ENCODE data around the gene CD74. TPM values are rescaled to one million over a fixed set of nuclear protein-coding genes. Genes with fewer than 3 reads are reported as not detected.

CD74 gene
- total RNA-seq, 3 donors from 2014 or later: 382 to 393 (median 392) TPM

- TF ChIP-seq POLR2AphosphoS5 (IDR thresholded peaks at IDR 0.05): no peak
- no peak for TF ChIP-seq POLR2A (IDR thresholded peaks at IDR 0.05)
- TF ChIP-seq, protein P1, sequence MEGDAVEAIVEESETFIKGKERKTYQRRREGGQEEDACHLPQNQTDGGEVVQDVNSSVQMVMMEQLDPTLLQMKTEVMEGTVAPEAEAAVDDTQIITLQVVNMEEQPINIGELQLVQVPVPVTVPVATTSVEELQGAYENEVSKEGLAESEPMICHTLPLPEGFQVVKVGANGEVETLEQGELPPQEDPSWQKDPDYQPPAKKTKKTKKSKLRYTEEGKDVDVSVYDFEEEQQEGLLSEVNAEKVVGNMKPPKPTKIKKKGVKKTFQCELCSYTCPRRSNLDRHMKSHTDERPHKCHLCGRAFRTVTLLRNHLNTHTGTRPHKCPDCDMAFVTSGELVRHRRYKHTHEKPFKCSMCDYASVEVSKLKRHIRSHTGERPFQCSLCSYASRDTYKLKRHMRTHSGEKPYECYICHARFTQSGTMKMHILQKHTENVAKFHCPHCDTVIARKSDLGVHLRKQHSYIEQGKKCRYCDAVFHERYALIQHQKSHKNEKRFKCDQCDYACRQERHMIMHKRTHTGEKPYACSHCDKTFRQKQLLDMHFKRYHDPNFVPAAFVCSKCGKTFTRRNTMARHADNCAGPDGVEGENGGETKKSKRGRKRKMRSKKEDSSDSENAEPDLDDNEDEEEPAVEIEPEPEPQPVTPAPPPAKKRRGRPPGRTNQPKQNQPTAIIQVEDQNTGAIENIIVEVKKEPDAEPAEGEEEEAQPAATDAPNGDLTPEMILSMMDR (IDR thresholded peaks at IDR 0.05): no peak
- no peaks in the 10 kb centered on the region for H3K9me3 ChIP-seq
- no peak overlapping the region for H3K4me3 ChIP-seq
- no peak for DNase-seq (ENCODE audit: low spot score in 2 of 2)
- intact Hi-C loops (cut with DNase I; ENCODE audit: low total_unique reads): no loop called here
- H3K4me1 ChIP-seq: peaks cover 10 to 13% of the 10 kb centered on the region in 2 donors
- no peak overlapping the region for H3K27ac ChIP-seq
- H3K36me3 ChIP-seq: peaks cover 25% of the 10 kb centered on the region
- no peaks in the 10 kb centered on the region for H3K27me3 ChIP-seq
These were observed 33.9 kb upstream of the CD74 start for GRCh38 chr5:150446583-150446982.

DNA sequence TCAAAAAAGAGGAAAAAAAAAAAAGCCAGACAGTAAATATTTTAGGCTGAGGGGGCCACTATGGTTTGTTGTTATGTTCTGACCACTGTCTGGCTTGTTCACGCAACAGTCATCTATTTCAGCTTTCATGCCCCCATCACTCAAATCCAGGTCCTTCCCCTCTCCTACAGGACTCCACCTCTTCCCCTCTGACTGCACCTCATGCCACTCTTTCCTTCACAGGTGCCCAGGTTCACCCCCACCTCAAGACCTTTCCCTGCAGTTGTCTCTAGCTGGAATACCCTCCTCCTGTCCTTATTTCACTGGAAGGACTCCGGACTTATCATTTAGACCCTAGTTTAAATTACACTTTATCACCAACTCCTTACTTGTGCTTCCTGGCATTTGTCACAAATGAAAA is 33.4 kb upstream of the CD74 start:
- no peaks in the 10 kb centered on the region for H3K9me3 ChIP-seq
- TF ChIP-seq POLR2A (IDR thresholded peaks at IDR 0.05): no peak
- TF ChIP-seq, protein P1 (IDR thresholded peaks at IDR 0.05): no peak
- no peak for TF ChIP-seq POLR2AphosphoS5 (IDR thresholded peaks at IDR 0.05)
- no peak overlapping the region for H3K27ac ChIP-seq
- H3K4me1 ChIP-seq: peaks cover 10 to 13% of the 10 kb centered on the region in 2 donors
- intact Hi-C loops (cut with DNase I; ENCODE audit: low total_unique reads): no loop called here
- DNase-seq (ENCODE audit: low spot score in 2 of 2): no peak
- no peaks in the 10 kb centered on the region for H3K27me3 ChIP-seq
- H3K4me3 ChIP-seq: no peak overlapping the region
- H3K36me3 ChIP-seq: peaks cover 25% of the 10 kb centered on the region

DNA sequence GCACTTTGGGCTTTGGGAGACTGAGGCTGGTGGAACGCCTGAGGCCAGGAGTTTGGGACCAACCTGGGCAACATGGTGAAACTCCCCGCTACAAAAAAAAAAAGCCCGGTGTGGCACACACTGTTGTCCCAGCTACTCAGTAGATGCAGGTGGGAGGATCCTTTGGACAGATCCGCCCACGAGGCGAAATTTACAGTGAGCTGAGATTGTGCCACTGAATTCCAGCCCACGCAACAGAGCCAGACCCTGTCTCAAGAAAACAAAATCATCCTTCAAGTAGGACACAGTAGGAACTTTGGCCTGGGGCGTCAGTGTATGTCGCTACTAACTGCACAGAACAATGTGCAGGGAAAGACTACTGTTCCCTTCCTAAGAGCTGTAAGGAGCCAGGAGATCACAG is 32.1 kb upstream of the CD74 start:
- intact Hi-C loops (cut with DNase I; ENCODE audit: low total_unique reads): loop anchor here (1.0 kb wide), 1 partner anchor 38 kb away; no protein-coding TSS in a partner anchor
- H3K9me3 ChIP-seq: no peaks in the 10 kb centered on the region
- H3K4me3 ChIP-seq: no peak overlapping the region
- H3K36me3 ChIP-seq: peaks cover 25% of the 10 kb centered on the region
- no peak for DNase-seq (ENCODE audit: low spot score in 2 of 2)
- H3K27me3 ChIP-seq: no peaks in the 10 kb centered on the region
- peaks cover 10 to 13% of the 10 kb centered on the region in 2 donors for H3K4me1 ChIP-seq
- no peak overlapping the region for H3K27ac ChIP-seq
- TF ChIP-seq, protein P1 (IDR thresholded peaks at IDR 0.05): no peak
- TF ChIP-seq POLR2A (IDR thresholded peaks at IDR 0.05): no peak
- no peak for TF ChIP-seq POLR2AphosphoS5 (IDR thresholded peaks at IDR 0.05)

DNA sequence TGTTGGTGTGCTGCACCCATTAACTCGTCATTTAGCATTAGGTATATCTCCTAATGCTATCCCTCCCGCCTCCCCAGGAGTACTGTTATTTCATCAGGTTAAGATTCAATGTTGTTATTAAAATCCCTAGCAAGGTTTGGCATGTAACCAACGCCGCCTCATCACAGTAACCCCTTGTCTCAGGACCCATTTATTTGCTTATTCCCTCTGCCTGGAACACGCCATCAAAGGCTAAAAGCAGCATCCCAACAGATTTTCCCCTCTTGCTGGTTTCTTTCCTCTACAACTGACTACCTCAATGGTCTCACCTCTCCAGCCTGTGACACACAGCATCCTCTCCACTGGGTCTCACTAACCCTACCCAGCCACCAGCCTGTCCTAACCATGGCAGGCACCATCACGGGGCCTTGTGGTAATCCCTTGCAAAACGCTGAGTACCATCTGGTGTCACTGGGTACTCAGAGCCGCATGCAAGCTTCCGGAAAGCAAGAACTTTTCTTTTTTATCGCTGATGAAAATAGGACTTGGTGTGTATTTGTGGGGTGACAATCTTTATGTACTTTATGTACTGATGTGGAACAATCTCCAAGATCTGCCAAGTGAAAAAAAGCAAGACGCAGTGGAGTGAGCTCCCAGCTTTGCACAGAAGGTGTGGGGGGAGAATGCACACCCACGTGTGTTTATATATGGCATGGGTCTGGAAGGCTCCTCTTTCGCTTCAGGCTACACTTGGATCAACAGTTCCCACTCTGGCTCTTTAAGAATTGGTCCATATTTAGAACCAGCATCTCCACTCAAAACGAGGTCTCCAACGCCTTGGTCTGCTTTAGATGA is 30.7 kb upstream of the CD74 start:
- intact Hi-C loops (cut with DNase I; ENCODE audit: low total_unique reads): no loop called here
- H3K4me1 ChIP-seq: peaks cover 9 to 11% of the 10 kb centered on the region in 2 donors
- no peak overlapping the region for H3K4me3 ChIP-seq
- TF ChIP-seq POLR2AphosphoS5 (IDR thresholded peaks at IDR 0.05) (no peak), POLR2A (IDR thresholded peaks at IDR 0.05) (no peak)
- TF ChIP-seq, protein P1 (IDR thresholded peaks at IDR 0.05): no peak
- DNase-seq (ENCODE audit: low spot score in 2 of 2): no peak
- no peaks in the 10 kb centered on the region for H3K27me3 ChIP-seq
- H3K27ac ChIP-seq: no peak overlapping the region
- peaks cover 25% of the 10 kb centered on the region for H3K36me3 ChIP-seq
- H3K9me3 ChIP-seq: no peaks in the 10 kb centered on the region

DNA sequence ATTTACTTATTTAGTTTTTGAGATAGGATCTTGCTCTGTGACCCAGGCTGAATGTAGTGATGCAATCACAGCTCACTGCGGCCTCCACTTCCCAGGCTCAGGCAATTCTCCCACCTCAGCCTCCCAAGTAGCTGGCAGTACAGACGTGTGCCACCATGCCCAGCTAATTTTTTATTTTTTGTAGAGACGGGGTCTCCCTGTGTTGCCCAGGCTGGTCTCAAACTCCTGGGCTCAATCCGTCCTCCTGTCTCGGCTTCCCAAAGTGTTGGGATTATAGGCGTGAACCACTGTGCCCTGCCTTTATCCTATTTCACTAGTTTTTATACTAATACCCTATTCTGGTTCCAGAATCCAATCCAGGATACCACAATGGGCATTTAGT is 30.0 kb upstream of the CD74 start:
- no peak for DNase-seq (ENCODE audit: low spot score in 2 of 2)
- H3K9me3 ChIP-seq: no peaks in the 10 kb centered on the region
- TF ChIP-seq, protein P1 (IDR thresholded peaks at IDR 0.05): no peak
- no peak for TF ChIP-seq POLR2AphosphoS5 (IDR thresholded peaks at IDR 0.05)
- no peak for TF ChIP-seq POLR2A (IDR thresholded peaks at IDR 0.05)
- no peak overlapping the region for H3K27ac ChIP-seq
- intact Hi-C loops (cut with DNase I; ENCODE audit: low total_unique reads): no loop called here
- peaks cover 1 to 3% of the 10 kb centered on the region in 2 donors for H3K4me1 ChIP-seq
- H3K27me3 ChIP-seq: no peaks in the 10 kb centered on the region
- H3K4me3 ChIP-seq: no peak overlapping the region
- H3K36me3 ChIP-seq: peaks cover 25% of the 10 kb centered on the region

All from breast epithelium (tissue), 4 donors.